Thymus (tissue), 11 donors: ENCODE data around the gene ITPR1. TPM values are rescaled to one million over a fixed set of nuclear protein-coding genes. Genes with fewer than 3 reads are reported as not detected.
A peak's percentile ranks its signal among the peaks of the same experiment; 100 is the strongest.

Experiments used
- DNase-seq, 9 donors: peaks; one replicate each; pipeline ENCODE4 v3.0.0-alpha.2; 2013; ENCODE audit warnings: low spot score in 9 of 9, low read depth in 6 of 9, missing footprints in 1 of 9
- H3K27ac ChIP-seq, 2 donors: one replicate each; pipeline ENCODE4 v1.5.1; 2013; ENCODE audit warnings: control low read depth in 1 of 2, low read depth in 1 of 2, low read length in 1 of 2, mild to moderate bottlenecking in 1 of 2, moderate library complexity in 1 of 2
- H3K27me3 ChIP-seq, 2 donors: one replicate each; pipeline ENCODE4 v1.5.1; 2013; ENCODE audit warnings: low read length in 1 of 2; ENCODE audit not compliant: control insufficient read depth in 2 of 2, insufficient read depth in 1 of 2
- H3K36me3 ChIP-seq, 2 donors: one replicate each; pipeline ENCODE4 v1.5.1; 2013; ENCODE audit warnings: low read length in 1 of 2, mild to moderate bottlenecking in 1 of 2, moderate library complexity in 1 of 2; ENCODE audit not compliant: control insufficient read depth in 2 of 2, insufficient read depth in 2 of 2
- H3K4me1 ChIP-seq, 2 donors: one replicate each; pipeline ENCODE4 v1.5.1; 2013; ENCODE audit warnings: low read length in 2 of 2; ENCODE audit not compliant: control insufficient read depth in 2 of 2, insufficient read depth in 2 of 2
- H3K4me3 ChIP-seq, 2 donors: one replicate each; pipeline ENCODE4 v1.5.1; 2013; ENCODE audit warnings: low read length in 2 of 2, control low read depth in 1 of 2, mild to moderate bottlenecking in 1 of 2
- H3K9me3 ChIP-seq, 2 donors: one replicate each; pipeline ENCODE4 v1.5.1; 2013; ENCODE audit warnings: low read length in 1 of 2, mild to moderate bottlenecking in 1 of 2; ENCODE audit not compliant: control insufficient read depth in 2 of 2, insufficient read depth in 1 of 2
- WGBS: extraction: QIAGEN DNeasy Blood & Tissue Kit; methylation state at CpG from one replicate; pipeline ENCODE4 v1.1.7; 2013; 5-methylcytosine and 5-hydroxymethylcytosine counted together
- polyA plus RNA-seq: library from polyadenylated mRNA; stranded (reverse); fragments of 200-250 nt; gene quantifications from one replicate; pipeline ENCODE4 v1.2.3, GENCODE V29; 2013
- total RNA-seq: library from RNA; stranded (reverse); fragments of 120-200 nt; gene quantifications from one replicate; pipeline ENCODE4 v1.2.4, GENCODE V29; 2013
- donor health status: healthy.

Gene ITPR1
- total and polyA plus RNA-seq, 2 donors, result 23.9 to 36.6 TPM

GRCh38 chr3:4768021-4768420 lies 274.9 kb downstream of the ITPR1 start:
- no peak for DNase-seq
- Histone ChIP-seq H3K4me1 (peaks cover 0 to 10% of the 10 kb centered on the region in 2 donors), H3K9me3 (peaks cover 0 to 7% of the 10 kb centered on the region in 2 donors), H3K27ac (no peak overlapping the region), H3K27me3 (no peaks in the 10 kb centered on the region), H3K36me3 (peaks cover 19 to 21% of the 10 kb centered on the region in 2 donors), H3K4me3 (no peak overlapping the region)
- WGBS, result 94% methylated on average over 5 of the region's 5 CpGs

GRCh38 chr3:4768521-4768920 lies 275.4 kb downstream of the ITPR1 start:
- H3K36me3 ChIP-seq, result peaks cover 19 to 21% of the 10 kb centered on the region in 2 donors

GRCh38 chr3:4770561-4770960 lies 277.4 kb downstream of the ITPR1 start:
- H3K4me1 ChIP-seq, result peaks cover 0 to 10% of the 10 kb centered on the region in 2 donors
- no peak overlapping the region for H3K27ac ChIP-seq
- H3K36me3 ChIP-seq, result peaks cover 24 to 27% of the 10 kb centered on the region in 2 donors
- H3K4me3 ChIP-seq, result no peak overlapping the region
- no peaks in the 10 kb centered on the region for H3K27me3 ChIP-seq
- WGBS, result 98% methylated on average over 5 of the region's 5 CpGs
- DNase-seq, result no peak
- no peaks in the 10 kb centered on the region for H3K9me3 ChIP-seq

More at GRCh38 chr3:4768521-4768920, 275.4 kb downstream of the ITPR1 start:
- Histone ChIP-seq H3K4me1 (peaks cover 0 to 10% of the 10 kb centered on the region in 2 donors), H3K27me3 (no peaks in the 10 kb centered on the region), H3K27ac (no peak overlapping the region), H3K9me3 (peaks cover 0 to 7% of the 10 kb centered on the region in 2 donors), H3K4me3 (no peak overlapping the region)
- no peak for DNase-seq
- WGBS, result 59% methylated on average over 12 of the region's 12 CpGs

- Histone ChIP-seq H3K4me1 (peaks cover 0 to 10% of the 10 kb centered on the region in 2 donors), H3K9me3 (no peaks in the 10 kb centered on the region), H3K36me3 (peaks cover 21 to 28% of the 10 kb centered on the region in 2 donors), H3K4me3 (no peak overlapping the region), H3K27ac (no peak overlapping the region), H3K27me3 (no peaks in the 10 kb centered on the region)
- DNase-seq, result no peak
- 95% methylated on average over 5 of the region's 5 CpGs for WGBS
Observed at GRCh38 chr3:4771243-4771642, 278.1 kb downstream of the ITPR1 start.

GRCh38 chr3:4772171-4772804 lies 279.1 kb downstream of the ITPR1 start:
- H3K4me1 ChIP-seq, result peaks cover 0 to 10% of the 10 kb centered on the region in 2 donors
- H3K27me3 ChIP-seq, result no peaks in the 10 kb centered on the region
- H3K36me3 ChIP-seq, result peaks cover 16 to 35% of the 10 kb centered on the region in 2 donors
- H3K27ac ChIP-seq, result no peak overlapping the region
- H3K9me3 ChIP-seq, result no peaks in the 10 kb centered on the region
- H3K4me3 ChIP-seq, result no peak overlapping the region
- 76% methylated on average over 4 of the region's 4 CpGs for WGBS
- DNase-seq, result no peak

GRCh38 chr3:4772858-4773257 lies 279.7 kb downstream of the ITPR1 start:
- H3K4me1 ChIP-seq, result peaks cover 0 to 10% of the 10 kb centered on the region in 2 donors

GRCh38 chr3:4773583-4773982 lies 280.4 kb downstream of the ITPR1 start:
- H3K4me1 ChIP-seq, result peaks cover 0 to 6% of the 10 kb centered on the region in 2 donors
- H3K4me3 ChIP-seq, result no peak overlapping the region
- no peaks in the 10 kb centered on the region for H3K9me3 ChIP-seq
- H3K27me3 ChIP-seq, result no peaks in the 10 kb centered on the region
- H3K36me3 ChIP-seq, result peaks cover 16 to 32% of the 10 kb centered on the region in 2 donors
- DNase-seq, result no peak
- H3K27ac ChIP-seq, result no peak overlapping the region
- 91% methylated on average over 2 of the region's 2 CpGs for whole genome bisulfite sequencing

More at GRCh38 chr3:4772858-4773257, 279.7 kb downstream of the ITPR1 start:
- 95% methylated on average over 9 of the region's 9 CpGs for WGBS
- no peak overlapping the region for H3K4me3 ChIP-seq
- peaks cover 16 to 35% of the 10 kb centered on the region in 2 donors for H3K36me3 ChIP-seq
- H3K9me3 ChIP-seq, result no peaks in the 10 kb centered on the region
- DNase-seq, result no peak
- H3K27me3 ChIP-seq, result no peaks in the 10 kb centered on the region
- H3K27ac ChIP-seq, result no peak overlapping the region

GRCh38 chr3:4774531-4774930 lies 281.4 kb downstream of the ITPR1 start:
- H3K4me1 ChIP-seq, result peaks cover 0 to 2% of the 10 kb centered on the region in 2 donors
- no peak for DNase-seq
- H3K9me3 ChIP-seq, result no peaks in the 10 kb centered on the region
- 95% methylated on average over 3 of the region's 3 CpGs for WGBS
- no peak overlapping the region for H3K4me3 ChIP-seq
- no peak overlapping the region for H3K27ac ChIP-seq
- H3K27me3 ChIP-seq, result no peaks in the 10 kb centered on the region
- peaks cover 20 to 34% of the 10 kb centered on the region in 2 donors for H3K36me3 ChIP-seq

GRCh38 chr3:4776399-4776979 lies 283.3 kb downstream of the ITPR1 start:
- DNase-seq, result no peak
- H3K4me3 ChIP-seq, result no peak overlapping the region
- H3K9me3 ChIP-seq, result no peaks in the 10 kb centered on the region
- H3K36me3 ChIP-seq, result peaks cover 14 to 26% of the 10 kb centered on the region in 2 donors
- no peaks in the 10 kb centered on the region for H3K27me3 ChIP-seq
- peak overlapping the region in 1 of 2 donors; percentile 64 for H3K27ac ChIP-seq
- 95% methylated on average over 4 of the region's 4 CpGs for WGBS
- H3K4me1 ChIP-seq, result peaks cover 0 to 2% of the 10 kb centered on the region in 2 donors
